ENCODE results near the gene ATRIP. TPM values are rescaled to one million over a fixed set of nuclear protein-coding genes. Genes with fewer than 3 reads are reported as not detected.

ATRIP gene
- polyA plus RNA-seq, 3 donors: 1.8 to 4.7 (median 2.8) TPM

- WGBS (ENCODE audit: insufficient coverage): 97% methylated on average over 8 of the region's 8 CpGs
Measured at GRCh38 chr3:48413086-48413485, 33.5 kb upstream of the ATRIP start.

GRCh38 chr3:48413611-48414010 lies 32.9 kb upstream of the ATRIP start:
- Histone ChIP-seq H3K27me3 (ENCODE audit: control insufficient read depth in 2 of 2, insufficient read depth in 2 of 2, low read length in 2 of 2) (no peaks in the 10 kb centered on the region), H3K27ac (ENCODE audit: low read depth in 1 of 2, low read length in 2 of 2) (no peak overlapping the region), H3K4me2 (replicated peaks; ENCODE audit: extremely low read depth, low read length, poor library complexity, severe bottlenecking) (no peak overlapping the region), H3K4me3 (replicated peaks in 1 of 3; ENCODE audit: low read depth in 2 of 3, low read length in 3 of 3) (no peak overlapping the region), H4K20me1 (ENCODE audit: insufficient read depth, low read length) (no peaks in the 10 kb centered on the region), H3K9me3 (replicated peaks in 1 of 2; ENCODE audit: control insufficient read depth in 1 of 2, insufficient read depth in 1 of 2, low read length in 2 of 2) (no peaks in the 10 kb centered on the region), H2AFZ (ENCODE audit: insufficient read depth, low read depth, low read length, poor library complexity, severe bottlenecking) (no peak overlapping the region), H3K36me3 (replicated peaks in 1 of 2; ENCODE audit: control insufficient read depth in 1 of 2, insufficient read depth in 2 of 2, low read length in 2 of 2) (no peaks in the 10 kb centered on the region), H3K9ac (ENCODE audit: insufficient read depth, low read length, poor library complexity, severe bottlenecking) (no peak overlapping the region), H3K4me1 (ENCODE audit: control insufficient read depth in 1 of 2, insufficient read depth in 2 of 2, low read length in 2 of 2) (no peaks in the 10 kb centered on the region), H3K79me2 (ENCODE audit: insufficient read depth, low read length) (no peaks in the 10 kb centered on the region)
- 92% methylated on average over 10 of the region's 14 CpGs for WGBS (ENCODE audit: insufficient coverage)
- Mint-ChIP-seq H3K4me3 (no peak overlapping the region), H3K9me3 (peaks cover 0 to 2% (median 0%) of the 10 kb centered on the region in 7 donors), H3K27ac (no peak overlapping the region), H3K36me3 (no peaks in the 10 kb centered on the region), H3K4me1 (no peaks in the 10 kb centered on the region), H3K27me3 (ENCODE audit: low read depth in 3 of 3) (peaks cover 0 to 3% (median 0%) of the 10 kb centered on the region in 3 donors)
- no peak for DNase-seq
- intact Hi-C loops (cut with micrococcal nuclease): no loop called here
- TF ChIP-seq CTCF (IDR thresholded peaks at IDR 0.05): no peak

More at GRCh38 chr3:48413086-48413485, 33.5 kb upstream of the ATRIP start:
- H3K27ac Mint-ChIP-seq: no peak overlapping the region
- H3K4me1 Mint-ChIP-seq: no peaks in the 10 kb centered on the region
- no peaks in the 10 kb centered on the region for H4K20me1 ChIP-seq (ENCODE audit: insufficient read depth, low read length)
- no peaks in the 10 kb centered on the region for H3K27me3 ChIP-seq (ENCODE audit: control insufficient read depth in 2 of 2, insufficient read depth in 2 of 2, low read length in 2 of 2)
- no peak for DNase-seq
- no peaks in the 10 kb centered on the region for H3K4me1 ChIP-seq (ENCODE audit: control insufficient read depth in 1 of 2, insufficient read depth in 2 of 2, low read length in 2 of 2)
- intact Hi-C loops (cut with micrococcal nuclease): no loop called here
- no peak overlapping the region for H3K4me3 Mint-ChIP-seq
- H2AFZ ChIP-seq (ENCODE audit: insufficient read depth, low read depth, low read length, poor library complexity, severe bottlenecking): no peak overlapping the region
- H3K27me3 Mint-ChIP-seq (ENCODE audit: low read depth in 3 of 3): peaks cover 0 to 3% (median 2%) of the 10 kb centered on the region in 3 donors
- no peaks in the 10 kb centered on the region for H3K36me3 Mint-ChIP-seq
- H3K79me2 ChIP-seq (ENCODE audit: insufficient read depth, low read length): no peaks in the 10 kb centered on the region
- no peak overlapping the region for H3K4me2 ChIP-seq (replicated peaks; ENCODE audit: extremely low read depth, low read length, poor library complexity, severe bottlenecking)
- H3K27ac ChIP-seq (ENCODE audit: low read depth in 1 of 2, low read length in 2 of 2): no peak overlapping the region
- H3K4me3 ChIP-seq (replicated peaks in 1 of 3; ENCODE audit: low read depth in 2 of 3, low read length in 3 of 3): no peak overlapping the region
- no peaks in the 10 kb centered on the region for H3K36me3 ChIP-seq (replicated peaks in 1 of 2; ENCODE audit: control insufficient read depth in 1 of 2, insufficient read depth in 2 of 2, low read length in 2 of 2)
- no peak overlapping the region for H3K9ac ChIP-seq (ENCODE audit: insufficient read depth, low read length, poor library complexity, severe bottlenecking)
- TF ChIP-seq CTCF (IDR thresholded peaks at IDR 0.05): no peak
- peaks cover 0 to 2% (median 0%) of the 10 kb centered on the region in 7 donors for H3K9me3 Mint-ChIP-seq
- H3K9me3 ChIP-seq (replicated peaks in 1 of 2; ENCODE audit: control insufficient read depth in 1 of 2, insufficient read depth in 1 of 2, low read length in 2 of 2): no peaks in the 10 kb centered on the region
